SJCRH30 (cell line): Measurements from ENCODE around the gene APOL4. TPM values are rescaled to one million over a fixed set of nuclear protein-coding genes. Genes with fewer than 3 reads are reported as not detected.
"Not testable (repeated sequence)": the region's sequence is repeated elsewhere in the genome, so short reads cannot be mapped to it uniquely, and the experiment has no call there.

Source experiments
- DNase-seq, 2 experiments: peaks; one replicate each; pipeline ENCODE4 v3.0.0-alpha.2; 2015 to 2020
- H3K27ac ChIP-seq: fragments of 250-450 bp; sonication (Bioruptor Pico); 2 replicates; pipeline ENCODE4 v1.5.1; 2020; ENCODE audit warnings: mild to moderate bottlenecking, moderate library complexity
- H3K27me3 ChIP-seq: fragments of 250-450 bp; sonication (Bioruptor Pico); 2 replicates; pipeline ENCODE4 v1.5.1; 2020; ENCODE audit warnings: mild to moderate bottlenecking, moderate library complexity
- H3K36me3 ChIP-seq: fragments of 250-450 bp; sonication (Bioruptor Pico); 2 replicates; pipeline ENCODE4 v1.5.1; 2020; ENCODE audit warnings: mild to moderate bottlenecking, moderate library complexity
- H3K4me1 ChIP-seq: fragments of 250-450 bp; sonication (Bioruptor Pico); 2 replicates; pipeline ENCODE4 v1.5.1; 2020; ENCODE audit warnings: mild to moderate bottlenecking, moderate library complexity
- H3K4me3 ChIP-seq: fragments of 250-450 bp; sonication (Bioruptor Pico); 2 replicates; pipeline ENCODE4 v1.5.1; 2020; ENCODE audit warnings: mild to moderate bottlenecking, moderate library complexity
- H3K9me3 ChIP-seq: fragments of 250-450 bp; sonication (Bioruptor Pico); replicated peaks from 2 replicates; pipeline ENCODE4 v1.5.1; 2020; ENCODE audit warnings: mild to moderate bottlenecking, moderate library complexity
- total RNA-seq: library from RNA; depleted of rRNA; stranded (reverse); fragments of >200 nt; shearing (Covaris generic); gene quantifications from 2 replicates; pipeline ENCODE4 v1.2.3, GENCODE V29; 2014

APOL4 gene
- total RNA-seq, 1 experiment from 2014 or later = 0.10 TPM

- no peaks in the 10 kb centered on the region for H3K36me3 ChIP-seq
- DNase-seq = no peak
- no peaks in the 10 kb centered on the region for H3K9me3 ChIP-seq
- H3K27me3 ChIP-seq = 0 out of 2 replicates have a peak, but pooled peaks cover 4% of the 10 kb centered on the region
- H3K4me1 ChIP-seq = no peaks in the 10 kb centered on the region
- no peak overlapping the region for H3K4me3 ChIP-seq
- no peak overlapping the region for H3K27ac ChIP-seq
Measured at GRCh38 chr22:36166086-36166485, 35.5 kb downstream of the APOL4 start.

DNA sequence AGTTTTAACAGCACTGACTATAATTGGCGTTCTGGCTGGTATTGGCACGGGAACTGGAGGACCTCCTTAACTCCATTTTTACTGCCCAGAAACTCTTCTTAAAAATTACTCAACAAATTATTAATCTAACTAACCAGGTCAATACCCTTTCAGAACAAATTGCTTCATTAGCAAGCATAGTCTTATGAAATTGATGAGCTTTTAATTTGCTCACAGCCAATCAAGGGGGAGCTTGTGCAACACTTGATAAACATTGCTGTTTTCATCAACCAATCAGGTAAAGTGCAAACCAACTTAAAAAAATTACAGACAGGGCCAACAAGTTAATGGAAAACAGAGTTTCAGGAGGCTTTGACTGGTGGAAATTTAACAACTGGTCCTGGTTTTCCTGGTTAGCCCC, 36.5 kb downstream of the APOL4 start:
- H3K4me3 ChIP-seq = no peak overlapping the region
- 0 out of 2 replicates have a peak, but pooled peaks cover 4% of the 10 kb centered on the region for H3K27me3 ChIP-seq
- H3K27ac ChIP-seq = no peak overlapping the region
- H3K36me3 ChIP-seq = no peaks in the 10 kb centered on the region
- DNase-seq = no peak
- no peaks in the 10 kb centered on the region for H3K9me3 ChIP-seq
- no peaks in the 10 kb centered on the region for H3K4me1 ChIP-seq

DNA sequence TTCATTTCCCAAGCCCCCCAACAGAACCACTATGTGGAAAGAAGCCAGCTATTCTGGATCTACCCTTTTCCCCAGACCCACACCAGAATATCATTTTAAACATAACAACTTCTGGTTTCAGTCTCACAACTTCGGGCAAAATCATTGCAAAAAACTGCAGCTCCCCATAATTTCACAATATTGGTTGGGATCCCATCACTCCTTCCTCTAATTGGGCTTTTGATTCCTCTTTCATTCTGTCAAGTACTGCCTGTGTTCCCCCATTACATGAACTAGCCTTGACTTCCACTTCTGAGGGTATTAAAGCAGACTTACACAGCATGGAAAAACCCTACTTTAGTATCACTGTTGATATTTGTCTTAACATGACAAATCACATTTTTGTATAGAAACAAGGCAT, 37.0 kb downstream of the APOL4 start:
- no peaks in the 10 kb centered on the region for H3K9me3 ChIP-seq
- H3K36me3 ChIP-seq = no peaks in the 10 kb centered on the region
- 0 out of 2 replicates have a peak, but pooled peaks cover 4% of the 10 kb centered on the region for H3K27me3 ChIP-seq
- no peak overlapping the region for H3K27ac ChIP-seq
- no peak for DNase-seq
- H3K4me3 ChIP-seq = no peak overlapping the region
- H3K4me1 ChIP-seq = no peaks in the 10 kb centered on the region

- H3K4me3 ChIP-seq = no peak overlapping the region
- H3K4me1 ChIP-seq = no peaks in the 10 kb centered on the region
- no peak for DNase-seq
- no peaks in the 10 kb centered on the region for H3K36me3 ChIP-seq
- H3K9me3 ChIP-seq = no peaks in the 10 kb centered on the region
- H3K27me3 ChIP-seq = 0 out of 2 replicates have a peak, but pooled peaks cover 4% of the 10 kb centered on the region
- no peak overlapping the region for H3K27ac ChIP-seq
Measured at GRCh38 chr22:36163497-36163896, 38.1 kb downstream of the APOL4 start.

GRCh38 chr22:36162127-36163034, 39.2 kb downstream of the APOL4 start:
- Histone ChIP-seq H3K27me3 (0 out of 2 replicates have a peak, but pooled peaks cover 4% of the 10 kb centered on the region), H3K9me3 (no peaks in the 10 kb centered on the region), H3K4me1 (no peaks in the 10 kb centered on the region), H3K27ac (no peak overlapping the region), H3K4me3 (no peak overlapping the region), H3K36me3 (no peaks in the 10 kb centered on the region)
- no peak for DNase-seq

DNA sequence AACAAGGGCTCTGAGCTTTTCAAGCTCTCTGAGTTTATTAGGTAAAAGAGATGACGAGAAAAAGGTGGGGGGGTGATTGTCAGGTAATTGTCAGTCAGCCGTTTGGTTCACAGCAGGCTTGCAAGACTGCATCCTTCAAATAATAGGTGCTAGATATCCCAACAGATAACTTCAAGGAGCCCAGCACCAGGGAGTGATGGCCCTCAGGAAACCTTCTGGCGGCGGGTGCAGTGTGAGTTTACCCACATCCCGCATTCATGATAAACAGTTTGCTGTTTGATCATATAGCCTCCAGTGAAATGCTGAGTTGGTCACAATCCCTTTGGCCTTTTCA, 39.8 kb downstream of the APOL4 start:
- not testable (repeated sequence) for H3K4me3 ChIP-seq, H3K4me1 ChIP-seq, DNase-seq, H3K9me3 ChIP-seq, H3K27ac ChIP-seq, H3K27me3 ChIP-seq, H3K36me3 ChIP-seq

DNA sequence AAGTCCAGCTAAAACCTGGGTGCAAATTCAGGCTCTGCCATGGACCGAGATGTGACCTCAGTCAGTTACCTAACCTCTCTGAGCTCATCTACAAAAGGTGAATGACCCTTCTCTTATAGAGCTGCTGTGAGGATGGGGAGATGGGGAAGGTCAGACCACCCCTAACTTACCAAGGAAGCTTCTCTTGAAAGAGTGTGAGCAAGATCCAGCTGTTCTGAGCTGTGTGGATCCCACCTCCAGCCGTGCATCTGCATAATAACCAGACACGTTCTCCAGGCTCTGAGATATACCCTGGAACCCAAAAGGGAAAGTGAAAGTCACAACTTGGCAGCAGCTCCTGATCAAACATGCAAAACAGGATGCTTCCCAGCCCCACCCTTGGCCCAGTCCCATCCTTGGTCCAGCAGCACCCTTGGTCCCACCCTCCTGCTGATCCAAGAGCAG, 41.1 kb downstream of the APOL4 start, which contains the start of gene APOL3:
Gene APOL3 (minus strand): TSS at position 257 of the 444 bp plus-strand sequence. CDS start 11,700 bp downstream, outside the sequence.
- H3K27me3 ChIP-seq = 0 out of 2 replicates have a peak, but pooled peaks cover 6% of the 10 kb centered on the region
- no peaks in the 10 kb centered on the region for H3K9me3 ChIP-seq
- no peak within 1 kb of the TSS for H3K27ac ChIP-seq
- no peak within 1 kb of the TSS for H3K4me3 ChIP-seq
- no peak for DNase-seq
- no peaks in the 10 kb centered on the region for H3K36me3 ChIP-seq
- H3K4me1 ChIP-seq = no peaks in the 10 kb centered on the region

- Histone ChIP-seq H3K4me3 (peak overlapping the region; percentile 26), H3K9me3 (no peaks in the 10 kb centered on the region), H3K27me3 (0 out of 2 replicates have a peak, but pooled peaks cover 3% of the 10 kb centered on the region), H3K27ac (no peak overlapping the region), H3K4me1 (no peaks in the 10 kb centered on the region), H3K36me3 (no peaks in the 10 kb centered on the region)
- peak in 1 of 2 experiments; percentile 7 for DNase-seq
Measured at GRCh38 chr22:36156515-36157419, 44.8 kb downstream of the APOL4 start.

GRCh38 chr22:36156119-36156514, 45.5 kb downstream of the APOL4 start:
- Histone ChIP-seq H3K27ac (no peak overlapping the region), H3K27me3 (peaks cover 4% of the 10 kb centered on the region; the same call in 1 of the 2 replicates), H3K9me3 (no peaks in the 10 kb centered on the region), H3K36me3 (no peaks in the 10 kb centered on the region), H3K4me3 (no peak overlapping the region), H3K4me1 (no peaks in the 10 kb centered on the region)
- DNase-seq = no peak

GRCh38 chr22:36155702-36156101, 45.9 kb downstream of the APOL4 start:
- peaks cover 5% of the 10 kb centered on the region; the same call in 1 of the 2 replicates for H3K27me3 ChIP-seq
- no peaks in the 10 kb centered on the region for H3K9me3 ChIP-seq
- H3K36me3 ChIP-seq = no peaks in the 10 kb centered on the region
- H3K4me1 ChIP-seq = no peaks in the 10 kb centered on the region
- DNase-seq = no peak
- no peak overlapping the region for H3K4me3 ChIP-seq
- no peak overlapping the region for H3K27ac ChIP-seq

DNA sequence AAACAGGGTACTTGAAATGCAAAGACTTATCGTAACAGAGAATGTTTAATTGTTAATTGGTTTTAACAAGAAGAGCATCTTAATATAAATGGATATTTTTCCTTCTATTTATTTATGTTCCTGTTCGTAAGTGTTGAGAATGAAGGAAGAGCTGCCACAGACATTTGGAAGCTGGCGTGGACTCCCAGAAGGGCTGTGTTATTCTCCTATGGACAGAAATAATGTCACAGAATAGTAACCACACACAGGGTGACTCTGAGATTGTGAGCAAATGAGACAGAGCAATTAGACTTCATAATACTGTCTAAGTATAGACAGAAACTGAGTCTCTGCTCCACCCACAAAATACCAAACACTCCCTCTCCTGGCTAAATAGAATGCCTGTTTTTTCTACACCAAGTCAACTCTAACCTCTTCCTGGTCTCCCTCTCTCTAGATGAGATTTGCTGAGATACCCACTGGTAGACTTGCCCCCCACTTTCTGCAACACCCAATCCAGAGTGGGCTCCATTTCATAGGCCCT, 47.1 kb downstream of the APOL4 start:
- no peak overlapping the region for H3K4me3 ChIP-seq
- no peaks in the 10 kb centered on the region for H3K9me3 ChIP-seq
- no peak for DNase-seq
- H3K27ac ChIP-seq = no peak overlapping the region
- H3K36me3 ChIP-seq = no peaks in the 10 kb centered on the region
- H3K27me3 ChIP-seq = peaks cover 5% of the 10 kb centered on the region; the same call in 1 of the 2 replicates
- no peaks in the 10 kb centered on the region for H3K4me1 ChIP-seq

GRCh38 chr22:36153501-36154422, 47.8 kb downstream of the APOL4 start:
- H3K4me1 ChIP-seq = no peaks in the 10 kb centered on the region
- no peaks in the 10 kb centered on the region for H3K36me3 ChIP-seq
- H3K27me3 ChIP-seq = peaks cover 5% of the 10 kb centered on the region; the same call in 1 of the 2 replicates

GRCh38 chr22:36152821-36153220, 48.8 kb downstream of the APOL4 start:
- DNase-seq, H3K4me3 ChIP-seq, H3K36me3 ChIP-seq, H3K27me3 ChIP-seq, H3K27ac ChIP-seq, H3K9me3 ChIP-seq, H3K4me1 ChIP-seq: not testable (repeated sequence)

More at GRCh38 chr22:36153501-36154422, 47.8 kb downstream of the APOL4 start:
- Histone ChIP-seq H3K27ac (no peak overlapping the region), H3K9me3 (no peaks in the 10 kb centered on the region), H3K4me3 (no peak overlapping the region)
- DNase-seq = no peak

GRCh38 chr22:36152088-36152487, 49.5 kb downstream of the APOL4 start:
- Histone ChIP-seq H3K27me3 (peaks cover 3% of the 10 kb centered on the region; the same call in 1 of the 2 replicates), H3K4me1 (no peaks in the 10 kb centered on the region), H3K4me3 (no peak overlapping the region), H3K36me3 (no peaks in the 10 kb centered on the region), H3K9me3 (no peaks in the 10 kb centered on the region), H3K27ac (no peak overlapping the region)
- no peak for DNase-seq
